Thymus (tissue), 11 donors: ENCODE data around the gene GARIN5B. TPM values are rescaled to one million over a fixed set of nuclear protein-coding genes. Genes with fewer than 3 reads are reported as not detected.

ENCODE experiments used
- DNase-seq, 9 donors: peaks; one replicate each; pipeline ENCODE4 v3.0.0-alpha.2; 2013; ENCODE audit warnings: low spot score in 9 of 9, low read depth in 6 of 9, missing footprints in 1 of 9
- H3K27ac ChIP-seq, 2 donors: one replicate each; pipeline ENCODE4 v1.5.1; 2013; ENCODE audit warnings: control low read depth in 1 of 2, low read depth in 1 of 2, low read length in 1 of 2, mild to moderate bottlenecking in 1 of 2, moderate library complexity in 1 of 2
- H3K27me3 ChIP-seq, 2 donors: one replicate each; pipeline ENCODE4 v1.5.1; 2013; ENCODE audit warnings: low read length in 1 of 2; ENCODE audit not compliant: control insufficient read depth in 2 of 2, insufficient read depth in 1 of 2
- H3K36me3 ChIP-seq, 2 donors: one replicate each; pipeline ENCODE4 v1.5.1; 2013; ENCODE audit warnings: low read length in 1 of 2, mild to moderate bottlenecking in 1 of 2, moderate library complexity in 1 of 2; ENCODE audit not compliant: control insufficient read depth in 2 of 2, insufficient read depth in 2 of 2
- H3K4me1 ChIP-seq, 2 donors: one replicate each; pipeline ENCODE4 v1.5.1; 2013; ENCODE audit warnings: low read length in 2 of 2; ENCODE audit not compliant: control insufficient read depth in 2 of 2, insufficient read depth in 2 of 2
- H3K4me3 ChIP-seq, 2 donors: one replicate each; pipeline ENCODE4 v1.5.1; 2013; ENCODE audit warnings: low read length in 2 of 2, control low read depth in 1 of 2, mild to moderate bottlenecking in 1 of 2
- H3K9me3 ChIP-seq, 2 donors: one replicate each; pipeline ENCODE4 v1.5.1; 2013; ENCODE audit warnings: low read length in 1 of 2, mild to moderate bottlenecking in 1 of 2; ENCODE audit not compliant: control insufficient read depth in 2 of 2, insufficient read depth in 1 of 2
- WGBS: extraction: QIAGEN DNeasy Blood & Tissue Kit; methylation state at CpG from one replicate; pipeline ENCODE4 v1.1.7; 2013; 5-methylcytosine and 5-hydroxymethylcytosine counted together
- polyA plus RNA-seq: library from polyadenylated mRNA; stranded (reverse); fragments of 200-250 nt; gene quantifications from one replicate; pipeline ENCODE4 v1.2.3, GENCODE V29; 2013
- total RNA-seq: library from RNA; stranded (reverse); fragments of 120-200 nt; gene quantifications from one replicate; pipeline ENCODE4 v1.2.4, GENCODE V29; 2013
- donor health status: healthy.

GARIN5B gene
- total and polyA plus RNA-seq, 2 donors, result 0.05 TPM; not detected in 1

GRCh38 chr19:55365245-55365644, 2.2 kb upstream of the GARIN5B start:
- Histone ChIP-seq H3K9me3 (no peaks in the 10 kb centered on the region), H3K27ac (no peak overlapping the region), H3K4me3 (no peak overlapping the region), H3K4me1 (peaks cover 3 to 7% of the 10 kb centered on the region in 2 donors), H3K36me3 (no peaks in the 10 kb centered on the region), H3K27me3 (peaks cover 24 to 73% of the 10 kb centered on the region in 2 donors)
- WGBS, result 97% methylated on average over 8 of the region's 8 CpGs
- DNase-seq, result no peak

- Histone ChIP-seq H3K27me3 (peaks cover 0 to 61% of the 10 kb centered on the region in 2 donors), H3K9me3 (no peaks in the 10 kb centered on the region), H3K4me3 (no peak overlapping the region), H3K27ac (no peak overlapping the region), H3K36me3 (no peaks in the 10 kb centered on the region), H3K4me1 (no peaks in the 10 kb centered on the region)
- DNase-seq, result no peak
- 90% methylated on average over 38 of the region's 38 CpGs for WGBS
These were observed 678 bp downstream of the GARIN5B start for GRCh38 chr19:55362174-55362989.

GRCh38 chr19:55360902-55361301, 2.2 kb downstream of the GARIN5B start:
- H3K27me3 ChIP-seq, result peaks cover 6 to 62% of the 10 kb centered on the region in 2 donors
- no peak for DNase-seq
- H3K27ac ChIP-seq, result no peak overlapping the region
- no peak overlapping the region for H3K4me3 ChIP-seq
- WGBS, result 92% methylated on average over 16 of the region's 16 CpGs
- no peaks in the 10 kb centered on the region for H3K36me3 ChIP-seq
- no peaks in the 10 kb centered on the region for H3K9me3 ChIP-seq
- H3K4me1 ChIP-seq, result no peaks in the 10 kb centered on the region

- H3K27ac ChIP-seq, result peak overlapping the region in 1 of 2 donors; percentile 72
- no peak overlapping the region for H3K4me3 ChIP-seq
- 90% methylated on average over 32 of the region's 32 CpGs for WGBS
- DNase-seq, result no peak
- peaks cover 2 to 3% of the 10 kb centered on the region in 2 donors for H3K4me1 ChIP-seq
- H3K36me3 ChIP-seq, result no peaks in the 10 kb centered on the region
- no peaks in the 10 kb centered on the region for H3K9me3 ChIP-seq
- H3K27me3 ChIP-seq, result peaks cover 22 to 66% of the 10 kb centered on the region in 2 donors
These were observed 3.8 kb downstream of the GARIN5B start for GRCh38 chr19:55358943-55359908.

- Histone ChIP-seq H3K36me3 (no peaks in the 10 kb centered on the region), H3K4me1 (peaks cover 8% of the 10 kb centered on the region in 2 donors), H3K27ac (peak overlapping the region in 1 of 2 donors; percentile 46), H3K27me3 (peaks cover 30 to 66% of the 10 kb centered on the region in 2 donors), H3K9me3 (peaks cover 0 to 4% of the 10 kb centered on the region in 2 donors), H3K4me3 (no peak overlapping the region)
- DNase-seq, result no peak
- 93% methylated on average over 19 of the region's 19 CpGs for WGBS
These were observed 4.6 kb downstream of the GARIN5B start for GRCh38 chr19:55358493-55358892.

- Histone ChIP-seq H3K27ac (peak overlapping the region in 1 of 2 donors; percentile 32), H3K4me1 (peaks cover 11 to 12% of the 10 kb centered on the region in 2 donors), H3K4me3 (no peak overlapping the region), H3K9me3 (peaks cover 1 to 14% of the 10 kb centered on the region in 2 donors), H3K36me3 (no peaks in the 10 kb centered on the region), H3K27me3 (peaks cover 46 to 82% of the 10 kb centered on the region in 2 donors)
- 42% methylated on average over 13 of the region's 13 CpGs for WGBS
- no peak for DNase-seq
These were observed 7.7 kb downstream of the GARIN5B start for GRCh38 chr19:55355213-55355821.

GRCh38 chr19:55354698-55355212, 8.3 kb downstream of the GARIN5B start, which contains the start of gene COX6B2:
Gene COX6B2 (minus strand): TSS chr19:55354719. CDS start chr19:55354521, 198 bp downstream.
- Histone ChIP-seq H3K27me3 (peaks cover 46 to 82% of the 10 kb centered on the region in 2 donors), H3K27ac (peak within 1 kb of the TSS in 1 of 2 donors; percentile 32), H3K36me3 (no peaks in the 10 kb centered on the region), H3K4me3 (peak within 1 kb of the TSS; percentile 16 to 51), H3K4me1 (peaks cover 11 to 12% of the 10 kb centered on the region in 2 donors), H3K9me3 (peaks cover 1 to 14% of the 10 kb centered on the region in 2 donors)
- 3% methylated on average over 43 of the region's 43 CpGs for WGBS
- no peak for DNase-seq

GRCh38 chr19:55353803-55354697, 9.0 kb downstream of the GARIN5B start:
- peak in 7 of 9 donors; percentile 23 to 63 (median 53) for DNase-seq
- no peak overlapping the region for H3K27ac ChIP-seq

More at GRCh38 chr19:55353803-55354697, 9.0 kb downstream of the GARIN5B start:
- Histone ChIP-seq H3K4me1 (peaks cover 11 to 12% of the 10 kb centered on the region in 2 donors), H3K9me3 (peaks cover 1 to 14% of the 10 kb centered on the region in 2 donors), H3K27me3 (peaks cover 46 to 82% of the 10 kb centered on the region in 2 donors), H3K4me3 (peak overlapping the region; percentile 16 to 51), H3K36me3 (no peaks in the 10 kb centered on the region)
- 2% methylated on average over 72 of the region's 72 CpGs for WGBS
